ENCODE results near the gene SHOC2. TPM values are rescaled to one million over a fixed set of nuclear protein-coding genes. Genes with fewer than 3 reads are reported as not detected.
A peak's percentile ranks its signal among the peaks of the same experiment; 100 is the strongest.

The SHOC2 gene
- polyA plus RNA-seq, 3 donors, result 13.9 to 69.9 (median 68.9) TPM

GRCh38 chr10:110994406-110995086 lies 75.1 kb downstream of the SHOC2 start:
- H4K20me1 ChIP-seq (ENCODE audit: insufficient read depth, low read length), result peaks cover 94% of the 10 kb centered on the region
- no CpG with 5 or more reads among the region's 1 CpG for WGBS (ENCODE audit: insufficient coverage)
- H3K27me3 ChIP-seq (ENCODE audit: control insufficient read depth in 2 of 2, insufficient read depth in 2 of 2, low read length in 2 of 2), result no peaks in the 10 kb centered on the region
- no peaks in the 10 kb centered on the region for H3K9me3 ChIP-seq (replicated peaks in 1 of 2; ENCODE audit: control insufficient read depth in 1 of 2, insufficient read depth in 1 of 2, low read length in 2 of 2)
- H2AFZ ChIP-seq (ENCODE audit: insufficient read depth, low read depth, low read length, poor library complexity, severe bottlenecking), result no peak overlapping the region
- peaks cover 0 to 12% of the 10 kb centered on the region in 2 donors for H3K4me1 ChIP-seq (ENCODE audit: control insufficient read depth in 1 of 2, insufficient read depth in 2 of 2, low read length in 2 of 2)
- H3K4me1 Mint-ChIP-seq, result peaks cover 17% of the 10 kb centered on the region
- no peaks in the 10 kb centered on the region for H3K27me3 Mint-ChIP-seq (ENCODE audit: low read depth in 3 of 3)
- TF ChIP-seq, protein P1, sequence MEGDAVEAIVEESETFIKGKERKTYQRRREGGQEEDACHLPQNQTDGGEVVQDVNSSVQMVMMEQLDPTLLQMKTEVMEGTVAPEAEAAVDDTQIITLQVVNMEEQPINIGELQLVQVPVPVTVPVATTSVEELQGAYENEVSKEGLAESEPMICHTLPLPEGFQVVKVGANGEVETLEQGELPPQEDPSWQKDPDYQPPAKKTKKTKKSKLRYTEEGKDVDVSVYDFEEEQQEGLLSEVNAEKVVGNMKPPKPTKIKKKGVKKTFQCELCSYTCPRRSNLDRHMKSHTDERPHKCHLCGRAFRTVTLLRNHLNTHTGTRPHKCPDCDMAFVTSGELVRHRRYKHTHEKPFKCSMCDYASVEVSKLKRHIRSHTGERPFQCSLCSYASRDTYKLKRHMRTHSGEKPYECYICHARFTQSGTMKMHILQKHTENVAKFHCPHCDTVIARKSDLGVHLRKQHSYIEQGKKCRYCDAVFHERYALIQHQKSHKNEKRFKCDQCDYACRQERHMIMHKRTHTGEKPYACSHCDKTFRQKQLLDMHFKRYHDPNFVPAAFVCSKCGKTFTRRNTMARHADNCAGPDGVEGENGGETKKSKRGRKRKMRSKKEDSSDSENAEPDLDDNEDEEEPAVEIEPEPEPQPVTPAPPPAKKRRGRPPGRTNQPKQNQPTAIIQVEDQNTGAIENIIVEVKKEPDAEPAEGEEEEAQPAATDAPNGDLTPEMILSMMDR (IDR thresholded peaks at IDR 0.05), result no peak
- H3K9me3 Mint-ChIP-seq, result no peaks in the 10 kb centered on the region
- peaks cover 92% of the 10 kb centered on the region for H3K79me2 ChIP-seq (ENCODE audit: insufficient read depth, low read length)
- H3K4me2 ChIP-seq (replicated peaks; ENCODE audit: extremely low read depth, low read length, poor library complexity, severe bottlenecking), result no peak overlapping the region
- H3K4me3 Mint-ChIP-seq, result no peak overlapping the region
- H3K27ac ChIP-seq (ENCODE audit: low read depth in 1 of 2, low read length in 2 of 2), result no peak overlapping the region
- H3K27ac Mint-ChIP-seq, result no peak overlapping the region
- peaks cover 17 to 45% of the 10 kb centered on the region in 2 donors for H3K36me3 ChIP-seq (replicated peaks in 1 of 2; ENCODE audit: control insufficient read depth in 1 of 2, insufficient read depth in 2 of 2, low read length in 2 of 2)
- H3K9ac ChIP-seq (ENCODE audit: insufficient read depth, low read length, poor library complexity, severe bottlenecking), result no peak overlapping the region
- no peak overlapping the region for H3K4me3 ChIP-seq (replicated peaks in 1 of 3; ENCODE audit: low read depth in 2 of 3, low read length in 3 of 3)
- no peak for DNase-seq
- H3K36me3 Mint-ChIP-seq, result peaks cover 26 to 48% of the 10 kb centered on the region in 2 donors
- intact Hi-C loops (cut with micrococcal nuclease), result no loop called here

DNA sequence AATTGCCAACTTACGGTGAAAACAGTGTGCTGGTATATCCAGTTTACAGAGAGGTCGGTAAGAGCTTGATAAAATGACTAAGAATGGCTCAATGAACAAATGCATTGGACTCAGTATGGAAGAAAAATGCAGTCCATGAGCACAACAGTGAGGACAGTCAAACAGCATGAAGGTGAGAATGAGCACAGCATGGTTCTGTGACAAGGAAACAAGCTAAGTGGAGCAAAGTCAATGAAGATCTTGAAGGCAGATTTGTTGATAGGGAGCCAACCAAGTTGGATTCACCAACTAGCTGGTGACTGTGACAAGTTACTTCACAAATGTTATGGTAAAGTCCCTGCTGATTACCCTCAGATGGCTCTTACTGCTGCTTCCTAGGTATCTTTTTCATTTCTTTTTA lies 75.9 kb downstream of the SHOC2 start:
- peak overlapping the region in 1 of 7 donors; percentile 30 for H3K27ac Mint-ChIP-seq
- no peaks in the 10 kb centered on the region for H3K9me3 Mint-ChIP-seq
- H3K27ac ChIP-seq (ENCODE audit: low read depth in 1 of 2, low read length in 2 of 2), result peak overlapping the region in 1 of 2 donors; percentile 13
- intact Hi-C loops (cut with micrococcal nuclease), result no loop called here
- H3K4me1 ChIP-seq (ENCODE audit: control insufficient read depth in 1 of 2, insufficient read depth in 2 of 2, low read length in 2 of 2), result peaks cover 0 to 12% of the 10 kb centered on the region in 2 donors
- H3K4me3 Mint-ChIP-seq, result no peak overlapping the region
- H3K27me3 Mint-ChIP-seq (ENCODE audit: low read depth in 3 of 3), result no peaks in the 10 kb centered on the region
- H3K36me3 Mint-ChIP-seq, result peaks cover 26 to 47% of the 10 kb centered on the region in 2 donors
- no peak overlapping the region for H2AFZ ChIP-seq (ENCODE audit: insufficient read depth, low read depth, low read length, poor library complexity, severe bottlenecking)
- peaks cover 89% of the 10 kb centered on the region for H3K79me2 ChIP-seq (ENCODE audit: insufficient read depth, low read length)
- H4K20me1 ChIP-seq (ENCODE audit: insufficient read depth, low read length), result peaks cover 95% of the 10 kb centered on the region
- no peak for DNase-seq
- no CpG with 5 or more reads among the region's 2 CpGs for WGBS (ENCODE audit: insufficient coverage)
- no peak overlapping the region for H3K4me2 ChIP-seq (replicated peaks; ENCODE audit: extremely low read depth, low read length, poor library complexity, severe bottlenecking)
- H3K4me3 ChIP-seq (replicated peaks in 1 of 3; ENCODE audit: low read depth in 2 of 3, low read length in 3 of 3), result no peak overlapping the region
- H3K4me1 Mint-ChIP-seq, result peaks cover 17% of the 10 kb centered on the region
- no peaks in the 10 kb centered on the region for H3K9me3 ChIP-seq (replicated peaks in 1 of 2; ENCODE audit: control insufficient read depth in 1 of 2, insufficient read depth in 1 of 2, low read length in 2 of 2)
- no peaks in the 10 kb centered on the region for H3K27me3 ChIP-seq (ENCODE audit: control insufficient read depth in 2 of 2, insufficient read depth in 2 of 2, low read length in 2 of 2)
- H3K36me3 ChIP-seq (replicated peaks in 1 of 2; ENCODE audit: control insufficient read depth in 1 of 2, insufficient read depth in 2 of 2, low read length in 2 of 2), result peaks cover 17 to 46% of the 10 kb centered on the region in 2 donors
- H3K9ac ChIP-seq (ENCODE audit: insufficient read depth, low read length, poor library complexity, severe bottlenecking), result no peak overlapping the region
- TF ChIP-seq, protein P1 (IDR thresholded peaks at IDR 0.05), result no peak
